Measurements from ENCODE around the gene KRT1.

- no peak for TF ChIP-seq POLR2A (IDR thresholded peaks at IDR 0.05; ENCODE audit: low read depth, low read length)
- no peak for TF ChIP-seq POLR2AphosphoS5 (IDR thresholded peaks at IDR 0.05; ENCODE audit: low read depth, low read length)
Measured at GRCh38 chr12:52682381-52682660, 2.1 kb upstream of the KRT1 start.
